Epithelial cell of proximal tubule (primary cell): ENCODE measurements around the gene CST8. TPM values are rescaled to one million over a fixed set of nuclear protein-coding genes. Genes with fewer than 3 reads are reported as not detected.
A peak's percentile ranks its signal among the peaks of the same experiment; 100 is the strongest.

Experiments
- DNase-seq: peaks from one replicate; pipeline ENCODE4 v3.0.0-alpha.2; 2011; ENCODE audit warnings: low read depth
- H3K4me3 ChIP-seq: 2 replicates; pipeline ENCODE4 v1.5.1; 2011; ENCODE audit warnings: low read depth, mild to moderate bottlenecking, low read length
- total RNA-seq: library from RNA; depleted of rRNA; stranded (reverse); fragments of >200 nt; gene quantifications from 2 replicates; pipeline ENCODE4 v1.2.3, GENCODE V29; 2015
- TF ChIP-seq, protein P1 (sequence below): conservative IDR thresholded peaks from 2 replicates; pipeline ENCODE4 v1.5.1; 2012; ENCODE audit warnings: low read depth, mild to moderate bottlenecking, low read length

The CST8 gene
- total RNA-seq, 1 donor from 2014 or later, result not detected

DNA sequence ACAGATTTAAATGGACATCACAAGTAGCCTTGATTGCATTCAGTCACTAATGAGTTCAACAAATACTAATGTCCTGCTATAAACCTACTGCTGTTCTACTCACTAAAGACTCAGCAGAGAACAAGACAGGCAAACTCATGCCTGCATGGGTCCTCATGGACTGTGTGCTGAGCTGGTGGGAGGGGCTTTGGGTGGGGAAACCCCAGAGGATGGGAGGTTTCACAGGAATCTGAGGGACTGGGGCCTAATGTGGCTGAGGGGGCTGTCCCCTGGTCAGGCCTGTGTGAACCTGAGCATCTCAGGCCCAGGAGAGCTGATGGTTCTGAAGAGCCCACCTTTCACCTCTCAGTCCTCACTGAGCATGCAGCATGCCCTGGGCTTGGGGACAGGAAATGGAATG is 1.4 kb downstream of the CST8 start:
- no peak for DNase-seq
- TF ChIP-seq, protein P1, sequence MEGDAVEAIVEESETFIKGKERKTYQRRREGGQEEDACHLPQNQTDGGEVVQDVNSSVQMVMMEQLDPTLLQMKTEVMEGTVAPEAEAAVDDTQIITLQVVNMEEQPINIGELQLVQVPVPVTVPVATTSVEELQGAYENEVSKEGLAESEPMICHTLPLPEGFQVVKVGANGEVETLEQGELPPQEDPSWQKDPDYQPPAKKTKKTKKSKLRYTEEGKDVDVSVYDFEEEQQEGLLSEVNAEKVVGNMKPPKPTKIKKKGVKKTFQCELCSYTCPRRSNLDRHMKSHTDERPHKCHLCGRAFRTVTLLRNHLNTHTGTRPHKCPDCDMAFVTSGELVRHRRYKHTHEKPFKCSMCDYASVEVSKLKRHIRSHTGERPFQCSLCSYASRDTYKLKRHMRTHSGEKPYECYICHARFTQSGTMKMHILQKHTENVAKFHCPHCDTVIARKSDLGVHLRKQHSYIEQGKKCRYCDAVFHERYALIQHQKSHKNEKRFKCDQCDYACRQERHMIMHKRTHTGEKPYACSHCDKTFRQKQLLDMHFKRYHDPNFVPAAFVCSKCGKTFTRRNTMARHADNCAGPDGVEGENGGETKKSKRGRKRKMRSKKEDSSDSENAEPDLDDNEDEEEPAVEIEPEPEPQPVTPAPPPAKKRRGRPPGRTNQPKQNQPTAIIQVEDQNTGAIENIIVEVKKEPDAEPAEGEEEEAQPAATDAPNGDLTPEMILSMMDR, result no peak
- H3K4me3 ChIP-seq, result no peak overlapping the region

DNA sequence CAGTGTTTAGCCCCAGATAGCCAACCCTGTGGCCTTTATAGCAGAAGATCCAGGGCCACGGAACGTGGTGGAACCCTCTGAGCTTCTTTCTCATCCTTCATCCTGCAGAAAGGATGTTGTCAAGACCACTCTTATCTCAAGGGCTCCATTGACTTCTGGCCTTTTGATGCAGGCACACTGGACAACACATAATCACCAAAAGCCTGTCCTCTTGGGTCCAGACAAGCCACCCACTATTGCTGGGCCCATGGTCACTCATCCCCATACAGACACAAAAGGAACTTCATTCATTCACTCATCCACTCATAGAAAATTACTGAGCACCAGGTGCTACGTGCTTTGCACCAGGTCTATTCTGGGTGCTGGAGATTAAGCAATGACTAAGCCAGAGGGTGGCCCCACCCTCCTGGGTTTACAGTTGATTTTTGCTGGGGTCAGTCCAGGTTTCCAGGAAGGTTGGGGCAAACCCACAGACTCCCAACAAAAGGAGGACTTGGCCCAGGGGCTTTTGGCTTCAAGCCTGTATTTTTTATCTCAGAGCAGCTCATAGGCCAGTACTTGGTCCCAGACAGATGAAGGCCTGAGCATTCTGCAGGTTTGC is 2.4 kb downstream of the CST8 start:
- no peak overlapping the region for H3K4me3 ChIP-seq
- no peak for DNase-seq
- TF ChIP-seq, protein P1, result no peak

DNA sequence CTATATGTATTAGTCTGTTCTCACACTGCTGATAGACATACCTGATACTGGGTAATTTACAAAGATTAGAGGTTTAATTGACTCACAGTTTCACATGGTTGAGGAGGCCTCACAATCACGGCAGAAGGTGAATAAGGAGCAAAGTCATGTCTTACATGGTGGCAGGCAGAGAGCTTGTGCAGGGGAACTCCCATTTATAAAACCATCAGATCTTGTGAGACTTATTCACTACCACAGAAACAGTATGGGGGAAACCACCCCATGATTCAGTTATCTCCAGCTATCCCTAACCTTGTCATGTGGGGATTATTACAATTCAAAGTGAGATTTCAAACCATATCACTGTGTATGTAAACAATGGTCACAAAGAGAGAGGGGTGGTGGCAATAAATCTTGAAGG is 6.6 kb downstream of the CST8 start:
- TF ChIP-seq, protein P1, result no peak
- H3K4me3 ChIP-seq, result no peak overlapping the region
- no peak for DNase-seq

DNA sequence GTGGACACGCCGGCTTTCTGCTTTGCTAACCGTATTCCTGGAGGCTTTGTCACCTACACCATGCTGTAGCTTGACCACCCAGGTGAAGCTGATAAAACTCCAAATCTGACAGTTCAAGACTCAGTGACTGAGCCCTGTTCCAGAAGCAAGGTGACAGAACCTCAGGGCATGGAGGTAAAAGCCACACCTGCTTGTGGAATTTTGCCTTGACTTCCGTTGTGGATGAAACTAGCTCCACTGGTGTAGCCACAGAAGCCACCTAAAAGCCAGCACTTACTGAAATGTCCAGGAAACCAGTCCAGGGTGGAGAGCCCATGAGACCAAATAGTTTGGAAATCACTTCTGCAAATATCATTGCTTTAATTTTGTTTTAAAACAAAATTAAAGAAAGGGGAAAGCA is 11.0 kb downstream of the CST8 start:
- H3K4me3 ChIP-seq, result no peak overlapping the region
- DNase-seq, result no peak
- TF ChIP-seq, protein P1, result no peak

DNA sequence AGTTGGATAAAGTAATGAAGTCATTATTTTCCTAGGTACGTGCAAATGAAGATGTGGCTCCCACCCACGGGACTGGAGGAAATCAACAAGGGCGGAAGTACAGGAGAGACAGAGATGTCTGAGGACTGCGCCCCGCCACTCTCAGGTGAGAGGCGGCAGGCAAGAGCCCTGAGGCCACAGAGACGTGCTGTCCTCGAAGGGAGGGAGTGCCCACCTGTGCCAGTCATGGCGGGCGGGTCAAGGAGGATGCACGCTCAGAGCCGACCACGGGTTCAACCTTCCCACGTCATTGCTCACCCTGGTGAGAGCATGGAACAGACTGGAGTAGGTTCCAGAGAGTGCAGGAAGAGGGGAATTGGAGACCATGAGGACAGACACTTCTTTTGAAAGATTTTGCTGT is 12.7 kb downstream of the CST8 start:
- TF ChIP-seq, protein P1, result no peak
- H3K4me3 ChIP-seq, result no peak overlapping the region
- no peak for DNase-seq

DNA sequence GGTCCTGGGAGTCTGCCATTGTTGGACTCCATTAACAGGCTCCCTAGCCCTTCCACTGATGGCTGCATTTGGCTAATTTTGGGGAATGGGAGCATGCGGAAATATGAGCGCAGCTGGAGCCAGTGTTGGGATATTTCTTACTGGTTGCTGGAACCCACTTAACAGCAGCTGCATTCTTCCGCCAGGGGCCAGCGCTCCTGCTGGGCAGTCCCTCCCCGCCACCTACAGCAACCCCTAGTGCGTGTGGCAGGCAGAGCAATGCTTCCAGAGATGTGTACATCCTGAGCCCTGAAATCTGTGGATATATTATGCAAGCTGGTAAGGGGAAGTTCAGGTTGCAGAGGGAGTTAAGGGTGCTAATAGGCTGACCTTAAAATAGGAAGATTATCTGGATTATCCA is 16.4 kb downstream of the CST8 start:
- no peak overlapping the region for H3K4me3 ChIP-seq
- TF ChIP-seq, protein P1, result no peak
- DNase-seq, result no peak

DNA sequence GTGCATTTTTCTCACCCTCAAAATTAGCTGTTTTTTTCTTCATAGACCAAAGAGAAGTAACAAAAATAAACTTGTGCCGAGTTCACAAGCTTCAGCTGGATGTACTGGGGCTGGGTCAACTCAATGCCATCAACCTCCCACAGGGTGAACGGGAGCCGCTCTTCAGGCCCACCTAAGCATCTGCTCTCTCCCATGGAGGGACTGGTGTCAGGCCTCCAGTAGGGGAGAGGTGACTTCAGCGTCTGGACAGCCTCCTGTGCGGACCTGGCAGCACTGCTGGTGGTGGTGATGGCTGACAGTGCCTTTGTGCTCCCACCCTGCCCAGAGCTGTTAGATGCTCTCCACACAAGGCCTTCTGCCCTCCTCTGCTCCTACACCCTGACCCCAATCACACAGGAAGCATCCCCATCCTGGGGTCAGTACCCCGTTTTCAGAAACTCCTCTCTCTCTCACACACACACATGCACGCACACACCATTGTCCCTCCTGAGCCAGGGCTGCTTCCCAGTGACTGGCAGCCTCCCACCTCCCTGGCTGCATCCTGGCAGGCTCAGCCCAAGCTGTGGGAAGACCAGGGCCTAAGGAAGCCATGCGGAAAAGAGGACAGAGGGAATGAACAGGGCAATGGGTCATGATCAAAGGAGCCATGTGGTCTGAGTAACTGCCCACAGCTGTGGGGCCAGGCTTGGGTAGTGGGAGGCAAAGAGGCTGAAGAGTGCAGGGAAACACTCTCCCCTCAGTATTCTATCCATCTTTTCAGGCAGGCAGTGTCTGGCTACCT is 17.7 kb downstream of the CST8 start:
- H3K4me3 ChIP-seq, result no peak overlapping the region
- TF ChIP-seq, protein P1, result no peak
- DNase-seq, result peak; percentile 40
